HG03175 (cell line): ENCODE measurements around the gene ALPG.
"Not testable (repeated sequence)": the region's sequence is repeated elsewhere in the genome, so short reads cannot be mapped to it uniquely, and the experiment has no call there.

ENCODE experiments used
- ATAC-seq: cut with Tn5 transposase; IDR thresholded peaks from one replicate; pipeline ENCODE4 v1.9.1; 2021; ENCODE audit warnings: mild to moderate bottlenecking, moderate library complexity; ENCODE audit not compliant: unreplicated experiment

The ALPG gene

GRCh38 chr2:232376713-232377112, 29.9 kb upstream of the ALPG start:
- ATAC-seq = no peak

- ATAC-seq = no peak
These were observed 29.3 kb upstream of the ALPG start for GRCh38 chr2:232377319-232377718.

- ATAC-seq = no peak
These were observed 28.6 kb upstream of the ALPG start for GRCh38 chr2:232377841-232378734.

DNA sequence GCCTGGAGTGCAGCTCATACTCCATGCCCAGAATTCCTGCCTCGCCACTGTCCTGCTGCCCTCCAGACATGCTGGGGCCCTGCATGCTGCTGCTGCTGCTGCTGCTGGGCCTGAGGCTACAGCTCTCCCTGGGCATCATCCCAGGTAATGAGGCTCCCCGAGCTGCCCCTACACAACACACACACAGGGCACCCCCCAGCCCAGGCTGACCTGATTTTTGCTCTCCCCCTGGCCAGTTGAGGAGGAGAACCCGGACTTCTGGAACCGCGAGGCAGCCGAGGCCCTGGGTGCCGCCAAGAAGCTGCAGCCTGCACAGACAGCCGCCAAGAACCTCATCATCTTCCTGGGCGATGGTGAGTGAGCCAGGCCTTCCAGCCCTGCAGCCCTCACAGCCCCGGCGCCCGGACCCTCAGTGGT, 27.9 kb upstream of the ALPG start, which contains the start of gene ALPP:
ALPP (plus strand) TSS at position 17 of the 417 bp plus-strand sequence; CDS start at position 69, 52 bp downstream.
- ATAC-seq = not testable (repeated sequence)

DNA sequence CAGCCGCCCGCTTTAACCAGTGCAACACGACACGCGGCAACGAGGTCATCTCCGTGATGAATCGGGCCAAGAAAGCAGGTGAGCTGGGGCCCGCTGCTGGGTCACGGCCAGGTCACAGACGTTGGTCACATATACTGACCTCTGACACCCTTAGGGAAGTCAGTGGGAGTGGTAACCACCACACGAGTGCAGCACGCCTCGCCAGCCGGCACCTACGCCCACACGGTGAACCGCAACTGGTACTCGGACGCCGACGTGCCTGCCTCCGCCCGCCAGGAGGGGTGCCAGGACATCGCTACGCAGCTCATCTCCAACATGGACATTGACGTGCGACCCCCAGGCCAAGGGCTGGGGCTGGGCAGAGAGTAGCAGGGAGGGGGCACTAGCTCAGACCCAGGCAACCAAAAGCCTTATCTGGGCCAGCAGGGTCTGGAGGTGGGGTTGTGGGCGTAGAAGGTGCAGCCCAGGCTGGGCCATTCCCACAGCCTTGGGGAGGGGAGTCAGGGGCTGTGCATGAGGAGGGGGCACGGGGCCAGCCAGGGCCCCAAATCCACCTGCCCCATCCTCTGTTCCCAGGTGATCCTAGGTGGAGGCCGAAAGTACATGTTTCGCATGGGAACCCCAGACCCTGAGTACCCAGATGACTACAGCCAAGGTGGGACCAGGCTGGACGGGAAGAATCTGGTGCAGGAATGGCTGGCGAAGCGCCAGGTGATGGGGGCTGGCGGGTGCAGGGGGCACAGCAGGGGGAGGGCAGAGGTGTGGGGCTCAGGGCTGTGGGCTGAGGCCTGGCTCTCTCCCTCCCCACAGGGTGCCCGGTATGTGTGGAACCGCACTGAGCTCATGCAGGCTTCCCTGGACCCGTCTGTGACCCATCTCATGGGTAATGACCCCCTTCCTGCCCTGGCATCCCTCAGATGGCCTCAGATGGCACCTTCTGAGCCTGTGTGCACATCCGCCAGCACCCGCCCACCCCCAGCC, 26.7 kb upstream of the ALPG start:
- not testable (repeated sequence) for ATAC-seq

DNA sequence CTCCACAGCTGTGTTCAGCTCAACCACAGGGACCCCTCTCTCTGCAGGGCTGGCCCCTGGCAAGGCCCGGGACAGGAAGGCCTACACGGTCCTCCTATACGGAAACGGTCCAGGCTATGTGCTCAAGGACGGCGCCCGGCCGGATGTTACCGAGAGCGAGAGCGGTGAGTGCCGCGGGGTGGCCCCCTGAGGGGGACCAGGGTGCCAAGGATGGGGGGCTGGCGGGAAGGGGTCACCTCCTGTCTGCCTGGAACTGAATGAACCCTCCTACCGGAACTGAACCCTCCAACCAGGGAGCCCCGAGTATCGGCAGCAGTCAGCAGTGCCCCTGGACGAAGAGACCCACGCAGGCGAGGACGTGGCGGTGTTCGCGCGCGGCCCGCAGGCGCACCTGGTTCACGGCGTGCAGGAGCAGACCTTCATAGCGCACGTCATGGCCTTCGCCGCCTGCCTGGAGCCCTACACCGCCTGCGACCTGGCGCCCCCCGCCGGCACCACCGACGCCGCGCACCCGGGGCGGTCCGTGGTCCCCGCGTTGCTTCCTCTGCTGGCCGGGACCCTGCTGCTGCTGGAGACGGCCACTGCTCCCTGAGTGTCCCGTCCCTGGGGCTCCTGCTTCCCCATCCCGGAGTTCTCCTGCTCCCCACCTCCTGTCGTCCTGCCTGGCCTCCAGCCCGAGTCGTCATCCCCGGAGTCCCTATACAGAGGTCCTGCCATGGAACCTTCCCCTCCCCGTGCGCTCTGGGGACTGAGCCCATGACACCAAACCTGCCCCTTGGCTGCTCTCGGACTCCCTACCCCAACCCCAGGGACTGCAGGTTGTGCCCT, 25.2 kb upstream of the ALPG start:
- not testable (repeated sequence) for ATAC-seq

GRCh38 chr2:232382331-232383225, 24.1 kb upstream of the ALPG start:
- ATAC-seq = no peak

DNA sequence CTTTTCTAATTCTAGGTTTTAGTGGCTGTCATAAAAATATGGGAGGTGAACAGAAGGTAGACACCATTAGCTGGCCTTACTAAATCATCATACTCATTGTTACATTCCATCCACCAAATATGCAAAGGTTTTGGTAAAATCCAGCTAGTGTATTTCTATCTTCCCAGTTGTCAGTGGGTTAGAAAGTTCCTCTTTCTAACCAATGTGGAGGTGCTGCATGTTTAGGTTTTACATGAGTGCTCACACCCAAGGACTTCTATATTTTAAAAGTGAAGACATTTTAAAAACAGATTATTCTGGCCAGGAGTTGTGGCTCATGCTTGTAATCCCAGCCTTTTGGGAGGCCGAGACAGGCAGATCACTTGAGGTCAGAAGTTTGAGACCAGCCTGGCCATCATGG, 22.2 kb upstream of the ALPG start:
- no peak for ATAC-seq

GRCh38 chr2:232385058-232385457, 21.6 kb upstream of the ALPG start:
- not testable (repeated sequence) for ATAC-seq

DNA sequence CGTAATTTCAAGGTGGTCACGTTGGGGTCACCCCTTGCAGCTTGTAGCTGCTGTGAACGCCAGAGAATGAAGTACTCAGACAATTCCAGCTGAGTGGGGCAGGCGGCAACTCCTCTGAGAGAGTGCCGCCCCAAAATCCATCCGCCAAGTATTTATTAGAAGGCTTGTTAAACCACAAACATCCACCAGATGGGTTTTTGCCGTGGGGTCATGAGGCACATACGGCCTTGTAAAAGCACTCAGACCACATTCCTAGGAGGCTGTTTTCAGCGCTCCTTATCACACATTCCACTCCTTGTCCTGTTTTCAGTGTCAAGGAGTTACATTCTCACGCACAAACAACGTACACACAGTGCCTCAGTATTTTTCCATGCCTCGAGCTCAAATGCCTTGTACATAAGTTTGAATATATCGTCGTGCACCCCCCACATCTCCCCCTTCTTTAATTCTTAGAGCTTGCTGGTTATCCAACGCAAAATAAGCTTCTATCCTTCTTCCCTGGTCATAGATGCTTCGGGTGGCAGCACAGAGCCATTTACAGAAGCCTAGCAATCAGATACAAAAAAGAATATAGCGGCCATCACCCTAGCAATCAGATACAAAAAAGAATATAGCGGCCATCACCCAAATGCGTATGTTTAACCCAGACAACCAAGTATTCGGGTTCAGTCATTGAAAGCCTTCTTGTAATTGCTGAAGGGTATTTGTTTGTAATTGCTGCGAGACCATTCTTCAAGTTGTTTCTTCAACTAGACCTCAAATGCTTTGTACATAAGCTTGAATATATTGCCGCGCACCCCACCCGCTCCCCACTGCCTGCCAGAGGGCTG, 20.8 kb upstream of the ALPG start:
- no peak for ATAC-seq

GRCh38 chr2:232386490-232386739, 20.2 kb upstream of the ALPG start:
- ATAC-seq = no peak

- no peak for ATAC-seq
These were observed 19.7 kb upstream of the ALPG start for GRCh38 chr2:232386740-232387450.

GRCh38 chr2:232387451-232388171, 19.0 kb upstream of the ALPG start:
- no peak for ATAC-seq

GRCh38 chr2:232388324-232388891, 18.2 kb upstream of the ALPG start:
- ATAC-seq = no peak

- no peak for ATAC-seq
These were observed 17.3 kb upstream of the ALPG start for GRCh38 chr2:232389327-232389726.

DNA sequence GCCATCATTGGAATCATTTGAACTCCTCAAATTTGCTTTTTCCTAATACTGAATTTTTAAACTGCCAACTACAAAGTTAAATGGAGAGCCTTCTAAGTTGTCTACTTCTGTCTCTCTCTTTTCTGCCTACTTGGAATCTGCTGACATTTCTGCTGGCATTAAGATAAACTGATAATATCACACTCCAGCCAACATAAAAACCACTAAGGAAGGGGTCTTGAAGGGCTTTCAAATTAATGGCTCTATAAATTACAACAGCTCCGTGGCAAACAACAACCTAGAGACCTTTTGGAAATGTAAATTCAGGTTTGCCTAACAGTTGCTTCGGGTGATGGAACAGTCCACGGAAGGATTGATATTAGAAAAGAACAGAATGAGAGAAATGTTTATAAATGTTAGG, 16.0 kb upstream of the ALPG start:
- no peak for ATAC-seq

DNA sequence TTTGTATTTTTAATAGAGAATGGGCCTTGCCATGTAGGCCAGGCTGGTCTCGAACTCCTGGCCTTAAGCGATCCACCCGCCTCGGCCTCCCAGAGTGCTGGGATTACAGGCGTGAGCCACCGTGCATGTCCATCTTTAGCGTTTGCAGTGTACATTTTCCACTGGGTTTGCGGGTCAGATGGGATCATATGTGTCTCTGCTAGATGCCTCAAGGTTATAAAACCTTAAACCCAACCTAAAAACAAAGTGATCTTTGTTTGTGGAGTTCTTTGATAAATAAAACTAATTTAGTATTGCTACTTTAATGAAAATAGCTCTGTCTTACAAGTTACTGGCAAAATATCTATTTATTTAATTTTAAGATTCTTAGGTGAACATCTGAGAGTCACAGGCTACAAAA, 13.1 kb upstream of the ALPG start:
- ATAC-seq = no peak
